Activated T-cell treated with anti-CD3 and anti-CD28 coated beads, Interleukin-2, amount 50 U/mL, for 48 hours (primary cell): ENCODE results near the gene MAP7D1.
"Not testable (repeated sequence)": the region's sequence is repeated elsewhere in the genome, so short reads cannot be mapped to it uniquely, and the experiment has no call there.

Source experiments
- DNase-seq, 2 experiments: peaks; one replicate each; pipeline ENCODE4 v3.0.0-alpha.2; 2020

Gene MAP7D1

DNA sequence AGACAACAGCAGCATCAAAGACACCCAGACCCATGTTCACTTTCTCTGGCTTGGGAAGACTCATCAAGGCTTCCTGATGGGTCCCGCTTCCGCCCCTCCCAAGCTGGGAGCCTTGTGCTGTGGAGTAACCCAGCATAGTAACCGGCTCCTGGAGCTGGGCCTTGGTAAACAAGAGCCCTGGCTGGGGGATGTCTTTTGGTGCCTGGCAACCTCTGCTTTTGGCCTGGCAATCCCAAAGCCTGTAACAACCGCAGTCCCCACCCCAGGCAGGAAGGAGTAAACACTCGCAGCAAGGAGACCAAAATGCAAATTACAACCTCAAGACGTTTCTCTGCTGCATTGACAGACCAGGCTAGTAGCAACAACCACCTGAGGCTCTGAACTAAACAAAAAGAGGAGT is 51.4 kb downstream of the MAP7D1 start:
- DNase-seq = no peak

DNA sequence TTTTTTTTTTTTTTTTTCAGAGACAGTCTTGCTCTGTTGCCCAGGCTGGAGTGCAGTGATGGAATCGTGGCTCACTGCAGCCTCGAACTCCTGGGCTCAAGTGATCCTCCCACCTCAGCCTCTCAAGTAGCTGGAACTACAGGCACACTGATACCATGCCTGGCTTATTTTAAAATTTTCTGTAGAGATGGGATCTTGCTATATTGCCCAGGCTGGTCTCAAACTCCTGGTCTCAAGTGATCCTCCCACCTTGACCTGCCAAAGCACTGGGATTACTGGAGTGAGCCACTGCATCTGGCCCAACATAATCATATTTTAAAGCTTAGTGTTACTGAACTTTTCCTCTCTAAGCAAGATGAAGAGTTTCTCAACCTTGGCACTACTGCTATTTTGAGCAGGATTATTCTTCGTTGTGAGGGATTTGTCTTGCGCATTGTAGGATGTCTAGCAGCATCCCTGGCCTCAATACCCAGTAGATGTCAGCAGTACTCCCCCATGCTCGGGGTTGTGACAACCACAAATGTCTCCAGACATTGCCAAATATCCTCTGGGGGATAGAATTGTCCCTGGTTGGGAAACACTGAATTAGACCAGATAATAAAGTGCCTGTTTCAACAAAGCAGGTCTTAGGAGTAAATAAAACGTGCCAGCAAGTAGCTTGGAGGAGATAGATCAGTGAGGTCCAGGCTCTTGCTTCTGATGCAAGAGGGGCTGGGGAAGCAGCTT is 53.2 kb downstream of the MAP7D1 start:
- DNase-seq = no peak

DNA sequence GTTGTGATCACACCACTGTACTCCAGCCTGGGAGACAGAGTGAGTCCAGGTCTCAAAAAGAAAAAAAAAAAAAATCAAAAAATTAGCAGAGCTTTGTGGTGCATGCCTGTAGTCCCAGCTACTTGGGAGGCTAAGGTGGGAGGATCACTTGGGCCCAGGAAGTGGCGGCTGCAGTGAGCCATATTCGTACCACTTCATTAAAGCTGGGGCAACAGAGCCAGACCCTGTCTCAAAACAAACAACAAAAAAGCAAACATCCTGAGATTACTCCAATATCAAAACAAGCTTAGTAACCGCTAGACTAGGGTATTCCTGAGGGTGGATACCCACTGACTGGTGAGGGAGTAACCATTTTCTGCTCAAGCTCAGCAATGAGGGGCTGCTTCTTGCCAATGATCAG is 55.3 kb downstream of the MAP7D1 start:
- DNase-seq = no peak

DNA sequence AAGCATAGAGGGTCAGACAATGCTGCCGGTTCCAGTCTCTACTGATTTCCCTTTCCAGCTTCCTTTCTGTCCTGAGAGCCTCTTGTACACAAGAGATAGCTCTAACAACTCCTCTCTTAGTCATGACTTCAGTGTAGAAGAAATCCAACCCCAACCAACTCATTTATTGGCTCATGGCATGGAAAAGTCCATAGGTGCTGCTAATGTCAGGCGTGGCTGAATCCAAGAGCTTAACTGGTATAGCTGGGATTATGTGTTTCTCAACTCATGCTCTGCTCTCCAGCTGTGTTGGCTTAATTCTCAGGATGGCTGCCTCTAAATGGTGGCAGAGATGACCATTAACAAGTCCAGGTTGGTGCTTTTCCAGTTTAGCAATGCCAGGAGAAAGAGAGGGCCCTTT is 55.9 kb downstream of the MAP7D1 start:
- DNase-seq = no peak

DNA sequence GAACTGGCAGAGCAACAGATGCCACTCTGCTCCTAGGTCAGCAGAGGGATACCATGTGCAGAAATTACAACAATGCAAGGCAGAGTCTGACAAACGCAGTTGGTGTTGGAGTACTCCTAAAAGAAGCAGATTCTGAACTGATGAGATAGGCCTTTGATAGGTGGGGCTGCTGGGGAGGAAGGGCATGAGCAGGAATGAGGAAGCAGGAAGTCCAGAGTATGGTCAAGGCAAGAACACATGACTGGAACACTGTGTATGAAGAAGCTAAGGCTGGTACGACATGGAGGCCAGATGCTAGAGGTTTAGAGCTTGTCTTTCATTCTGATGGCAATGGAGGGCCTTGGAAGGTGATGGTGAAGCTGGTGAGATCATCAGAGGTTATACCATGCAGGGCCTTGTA is 56.8 kb downstream of the MAP7D1 start:
- DNase-seq = no peak

DNA sequence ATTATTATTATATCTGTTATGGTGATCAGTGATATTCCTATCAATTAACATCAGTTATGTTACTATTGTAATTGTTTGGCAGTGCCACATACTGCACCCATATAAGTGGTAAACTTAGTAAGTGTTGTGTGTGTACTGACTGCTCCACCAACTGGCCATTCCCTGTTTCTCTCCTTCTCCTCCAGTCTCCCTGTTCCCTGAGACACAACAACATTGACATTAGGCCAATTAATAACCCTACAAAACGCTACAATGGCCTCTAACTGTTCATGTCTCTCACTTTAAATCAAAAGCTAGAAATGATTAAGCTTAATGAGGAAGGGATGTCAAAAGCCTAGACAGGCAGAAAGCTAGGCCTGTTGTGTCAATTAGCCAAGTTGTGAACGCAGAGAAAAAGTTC is 61.7 kb downstream of the MAP7D1 start:
- no peak for DNase-seq

DNA sequence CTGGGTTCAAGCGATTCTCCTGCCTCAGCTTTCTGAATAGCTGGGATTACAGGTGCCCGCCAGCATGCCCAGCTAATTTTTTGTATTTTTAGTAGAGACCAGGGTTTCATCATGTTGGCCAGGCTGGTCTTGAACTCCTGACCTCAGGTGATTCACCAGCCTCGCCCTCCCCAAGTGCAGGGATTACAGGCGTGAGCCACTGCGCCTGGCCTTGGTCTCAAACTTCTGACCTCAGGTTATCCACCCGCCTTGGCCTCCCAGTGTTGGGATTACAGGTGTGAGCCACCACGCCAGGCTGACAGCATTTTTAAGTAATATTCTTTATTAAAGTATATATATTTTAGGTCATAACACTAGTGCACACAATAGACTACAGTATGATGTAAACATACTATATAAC is 65.9 kb downstream of the MAP7D1 start:
- DNase-seq = not testable (repeated sequence)

DNA sequence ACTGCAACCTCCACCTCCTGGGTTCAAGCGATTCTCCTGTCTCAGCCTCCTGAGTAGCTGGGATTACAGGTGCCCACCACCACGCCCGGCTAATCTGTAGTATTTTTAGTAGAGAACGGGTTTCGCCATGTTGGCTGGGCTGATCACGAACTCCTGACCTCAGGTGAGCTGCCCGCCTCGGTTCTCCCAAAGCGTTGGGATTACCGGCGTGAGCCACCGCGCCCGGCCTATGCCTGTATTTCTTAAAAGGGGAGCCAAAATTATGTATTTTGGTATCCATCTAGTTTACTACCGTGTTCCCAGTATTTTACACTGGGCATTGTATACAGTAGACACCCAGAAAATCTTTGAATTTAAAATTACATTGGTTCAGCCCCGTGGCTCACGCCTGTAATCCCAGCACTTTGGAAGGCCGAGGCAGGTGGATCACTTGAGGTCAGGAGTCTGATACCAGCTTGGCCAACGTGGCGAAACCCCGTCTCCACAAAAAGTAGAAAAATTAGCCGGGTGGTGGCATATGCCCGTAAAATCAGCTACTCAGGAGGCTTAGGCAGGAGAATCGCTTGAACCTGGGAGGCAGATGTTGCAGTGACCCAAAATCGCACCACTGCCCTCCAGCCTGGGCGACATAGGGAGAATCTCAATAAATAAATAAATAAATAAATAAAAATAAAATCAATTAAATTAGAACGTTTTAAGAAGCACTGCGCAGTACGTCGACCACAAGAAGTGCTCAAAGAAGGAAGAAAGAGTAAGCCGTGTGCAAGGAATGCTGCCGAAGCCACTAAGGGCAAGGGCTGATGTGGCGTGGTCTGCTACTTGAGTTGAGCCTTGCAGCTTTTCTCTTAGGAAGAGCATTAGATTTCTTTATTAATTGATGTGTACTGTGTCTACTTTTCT is 66.8 kb downstream of the MAP7D1 start:
- DNase-seq = peak in 1 of 2 experiments; percentile 44

DNA sequence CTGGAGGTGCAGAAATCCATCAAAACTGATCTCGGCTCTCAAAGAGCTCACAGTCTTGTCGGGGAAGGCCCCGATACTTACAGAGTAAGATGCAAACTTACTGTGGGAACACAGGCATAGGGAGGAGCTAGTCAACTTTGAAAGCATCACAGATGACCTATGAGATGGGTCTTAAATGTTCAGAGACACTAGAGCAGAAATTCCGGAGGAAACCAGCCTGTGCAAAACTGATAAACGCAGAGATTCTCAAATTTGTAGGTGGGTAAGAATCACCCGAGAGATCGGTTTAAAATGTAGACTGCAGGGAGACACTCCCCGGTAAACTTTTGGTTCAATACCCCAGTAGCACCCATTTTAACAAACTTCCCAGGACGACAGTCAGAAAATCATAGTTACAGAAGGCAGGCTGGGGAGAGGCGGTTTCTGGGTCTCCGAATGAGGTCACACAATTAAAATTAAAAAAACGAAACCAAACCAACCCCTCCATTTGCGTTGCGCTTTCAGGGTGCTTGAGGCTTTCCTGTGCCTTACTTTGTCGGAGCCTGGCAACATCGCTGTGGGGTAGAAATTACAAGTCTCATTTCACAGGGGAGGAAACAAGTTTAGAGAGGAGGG is 67.5 kb downstream of the MAP7D1 start:
- DNase-seq = peak in 1 of 2 experiments; percentile 58

DNA sequence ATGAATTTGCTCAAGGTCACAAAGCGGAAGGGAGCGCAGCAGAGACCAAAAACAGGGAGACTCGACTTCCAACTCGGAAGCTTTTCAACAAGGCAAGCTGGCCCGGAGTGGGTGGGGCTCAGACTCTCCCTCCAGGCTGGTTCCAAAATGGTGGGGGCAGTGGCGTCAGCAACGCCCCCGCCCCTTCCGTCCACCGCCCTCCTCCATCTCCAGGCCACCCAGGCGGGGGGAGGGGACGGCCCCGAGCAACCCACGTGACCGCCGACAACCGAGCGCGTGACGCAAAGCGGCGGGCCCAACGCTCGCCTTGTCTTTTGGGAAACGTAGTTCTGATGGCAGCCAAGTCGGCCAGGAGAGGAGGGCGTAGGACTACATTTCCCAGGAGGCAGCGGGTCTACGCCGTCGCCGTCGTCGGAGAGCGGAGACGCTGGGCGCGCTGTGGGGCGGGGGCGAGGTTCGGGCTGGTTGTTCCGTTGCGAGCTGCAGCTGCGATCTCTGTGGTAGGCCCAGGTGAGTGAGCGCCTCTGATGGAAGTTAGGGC is 68.1 kb downstream of the MAP7D1 start, which contains the start of gene THRAP3:
TSS of gene THRAP3 (plus strand) at position 448 of the 541 bp plus-strand sequence. CDS start 58,121 bp downstream, outside the sequence.
- DNase-seq = peak; percentile 99 to 100

DNA sequence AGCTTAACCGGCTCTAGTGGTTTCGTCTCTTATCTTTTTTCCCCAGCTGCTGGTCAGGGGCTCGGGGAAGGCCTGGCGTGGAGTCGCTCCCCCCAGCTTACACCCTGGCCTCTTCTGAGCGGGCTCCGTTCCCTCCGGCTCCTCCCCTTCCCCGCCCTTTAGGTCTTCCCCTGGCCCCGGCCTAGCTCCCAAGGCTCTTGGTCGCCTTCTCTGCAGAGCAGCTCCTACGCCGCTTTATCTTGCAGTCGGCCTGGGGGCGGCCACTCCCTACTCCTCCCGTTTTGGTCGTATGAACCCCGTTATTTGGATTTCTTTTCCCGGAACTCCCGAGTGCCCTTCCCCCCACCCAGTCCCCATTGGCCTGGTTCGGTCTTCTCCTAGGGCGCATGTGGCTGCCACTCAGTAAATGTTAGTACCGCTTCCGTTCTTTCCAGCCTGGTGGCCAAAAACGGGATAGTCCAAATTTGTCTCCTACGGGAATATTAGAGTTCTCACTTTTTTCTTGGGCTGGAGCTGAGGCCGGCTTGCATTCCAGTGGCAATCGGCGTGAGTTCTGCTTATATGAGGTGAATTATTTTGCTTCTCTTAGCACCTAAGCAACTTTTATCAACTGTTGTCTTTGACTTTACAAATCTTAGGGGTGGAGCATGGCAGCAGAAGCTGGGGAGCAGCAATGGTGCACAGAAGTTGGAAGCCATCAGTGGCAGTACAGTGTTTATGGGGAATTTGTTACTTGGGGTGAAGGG is 68.8 kb downstream of the MAP7D1 start:
- peak in 1 of 2 experiments; percentile 89 for DNase-seq

DNA sequence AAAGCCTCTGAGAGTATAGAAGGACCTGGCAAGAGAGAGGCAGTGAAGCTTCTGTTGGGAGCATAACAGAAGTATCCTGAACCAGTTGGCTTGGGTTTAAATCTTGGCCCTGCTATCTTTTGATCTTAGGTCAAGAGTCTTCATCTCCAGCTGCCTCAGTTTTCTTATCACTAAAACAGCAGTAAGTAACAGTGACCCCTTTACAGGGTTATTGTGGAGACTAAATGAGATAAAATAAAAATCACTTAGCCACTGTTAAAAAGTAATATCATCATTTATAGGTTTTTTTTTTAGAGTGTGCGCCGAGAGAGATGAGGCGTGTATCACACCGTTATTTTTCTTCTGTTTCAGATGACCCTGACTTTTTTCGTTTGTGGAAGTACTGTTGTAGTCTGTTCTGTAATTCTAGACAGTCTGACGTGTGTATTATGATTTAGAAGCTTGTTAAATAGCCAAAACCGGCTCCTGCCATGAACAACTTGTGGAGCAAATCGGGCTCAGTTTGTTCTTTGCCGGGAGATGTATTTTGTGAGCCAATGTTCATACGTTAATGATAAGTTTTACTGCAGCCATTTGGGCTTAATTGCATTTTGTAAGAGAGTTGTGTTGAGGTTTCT is 69.4 kb downstream of the MAP7D1 start:
- no peak for DNase-seq

DNA sequence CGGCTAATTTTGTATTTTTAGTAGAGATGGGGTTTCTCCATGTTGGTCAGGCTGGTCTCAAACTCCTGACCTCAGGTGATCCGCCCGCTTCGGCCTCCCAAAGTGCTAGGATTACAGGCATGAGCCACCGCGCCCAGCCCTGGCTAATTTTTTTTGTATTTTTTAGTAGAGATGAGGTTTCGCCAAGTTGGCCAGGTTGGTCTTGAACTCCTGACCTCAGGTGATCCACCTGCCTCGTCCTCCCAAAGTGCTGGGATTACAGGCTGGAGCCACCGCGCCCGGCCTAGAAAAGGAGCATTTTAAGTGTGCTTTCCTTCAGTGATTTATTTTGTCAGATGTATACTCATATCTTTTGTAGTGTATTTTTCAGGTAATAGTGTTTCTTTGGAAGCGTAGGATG is 74.3 kb downstream of the MAP7D1 start:
- not testable (repeated sequence) for DNase-seq
